A549 (cell line): ENCODE measurements around the gene TSGA10.

Experiments used
- CTCF ChIP-seq: fragments of >200 bp; sonication (Bioruptor Twin); formaldehyde crosslinking; IDR thresholded peaks from 3 replicates; pipeline ENCODE4 v1.5.1; 2016
- EP300 ChIP-seq, 2 experiments: fragments of >200 bp; sonication (Bioruptor Twin); formaldehyde crosslinking; IDR thresholded peaks; 2 replicates in 1 of 2; 3 replicates in 1 of 2; pipeline ENCODE4 v1.6.1; 2016 to 2017
- JUN ChIP-seq, 2 experiments: fragments of >200 bp; sonication (Bioruptor Twin); formaldehyde crosslinking; IDR thresholded peaks; 2 replicates in 1 of 2; 3 replicates in 1 of 2; pipeline ENCODE4 v1.6.1; 2016 to 2017
- POLR2A ChIP-seq: IDR thresholded peaks from 2 replicates; pipeline ENCODE4 v1.6.1; 2012; ENCODE audit warnings: mild to moderate bottlenecking, low read length
- REST ChIP-seq: fragments of 200-600 bp; sonication (generic); IDR thresholded peaks from 2 replicates; pipeline ENCODE4 v1.6.1; 2016; ENCODE audit warnings: antibody characterized with exemption, mild to moderate bottlenecking, moderate library complexity

- no peak for TF ChIP-seq REST
- no peak for TF ChIP-seq POLR2A
- TF ChIP-seq CTCF: peak; percentile 26; the same call in 2 of the 3 replicates
- no peak for TF ChIP-seq JUN (IDR thresholded peaks at IDR 0.05)
- TF ChIP-seq EP300 (IDR thresholded peaks at IDR 0.05): no peak
These were observed 69.3 kb downstream of the TSGA10 start for GRCh38 chr2:99085421-99085820.
